Stimulated activated CD4-positive, alpha-beta T cell treated with anti-CD3 and anti-CD28 coated beads, Interleukin-15, amount 100 ng/mL, for 1 hour (primary cell): Measurements from ENCODE around the gene CMTM1.

Source experiments
- DNase-seq, 2 donors: peaks; one replicate each; pipeline ENCODE4 v3.0.0-alpha.2; 2020; ENCODE audit warnings: low read depth in 1 of 2, low spot score in 1 of 2

The CMTM1 gene, protein sequence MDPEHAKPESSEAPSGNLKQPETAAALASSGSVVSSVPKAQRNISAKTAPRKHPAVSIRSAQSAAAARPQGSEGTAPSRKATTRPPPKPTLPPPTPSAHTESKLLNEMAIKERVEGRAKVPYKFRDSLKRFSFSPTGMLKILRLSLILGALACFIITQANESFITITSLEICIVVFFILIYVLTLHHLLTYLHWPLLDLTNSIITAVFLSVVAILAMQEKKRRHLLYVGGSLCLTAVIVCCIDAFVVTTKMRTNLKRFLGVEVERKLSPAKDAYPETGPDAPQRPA

DNA sequence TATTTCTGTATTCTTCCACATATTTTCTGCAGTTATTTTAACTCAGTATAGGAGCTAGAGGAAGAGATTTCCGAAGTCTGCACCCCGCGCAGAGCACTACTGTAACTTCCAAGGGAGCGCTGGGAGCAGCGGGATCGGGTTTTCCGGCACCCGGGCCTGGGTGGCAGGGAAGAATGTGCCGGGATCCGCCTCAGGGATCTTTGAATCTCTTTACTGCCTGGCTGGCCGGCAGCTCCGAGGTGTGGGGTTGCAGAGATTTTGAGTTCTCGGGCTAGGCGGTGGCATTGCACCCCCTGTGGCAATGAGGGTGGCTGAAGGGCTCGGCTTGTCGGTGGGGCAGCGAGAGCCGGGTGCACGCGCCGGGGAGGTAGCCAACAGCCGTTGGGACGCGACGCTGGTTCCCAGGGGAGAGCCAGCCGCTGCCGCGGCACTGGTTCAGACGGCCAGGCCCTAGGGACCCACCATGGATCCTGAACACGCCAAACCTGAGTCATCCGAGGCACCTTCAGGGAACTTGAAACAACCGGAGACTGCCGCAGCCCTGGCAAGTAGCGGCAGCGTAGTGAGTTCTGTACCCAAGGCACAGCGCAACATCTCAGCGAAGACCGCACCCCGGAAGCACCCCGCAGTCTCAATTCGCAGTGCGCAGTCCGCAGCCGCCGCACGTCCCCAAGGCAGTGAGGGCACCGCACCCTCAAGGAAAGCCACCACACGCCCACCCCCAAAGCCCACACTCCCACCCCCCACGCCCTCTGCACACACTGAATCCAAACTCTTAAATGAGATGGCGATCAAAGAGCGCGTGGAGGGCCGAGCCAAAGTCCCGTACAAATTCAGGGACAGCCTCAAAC, at the start of gene CMTM1:
CMTM1 (plus strand) TSS at position 389 of the 851 bp plus-strand sequence; CDS start at position 464, 75 bp downstream.
- no peak for DNase-seq

DNA sequence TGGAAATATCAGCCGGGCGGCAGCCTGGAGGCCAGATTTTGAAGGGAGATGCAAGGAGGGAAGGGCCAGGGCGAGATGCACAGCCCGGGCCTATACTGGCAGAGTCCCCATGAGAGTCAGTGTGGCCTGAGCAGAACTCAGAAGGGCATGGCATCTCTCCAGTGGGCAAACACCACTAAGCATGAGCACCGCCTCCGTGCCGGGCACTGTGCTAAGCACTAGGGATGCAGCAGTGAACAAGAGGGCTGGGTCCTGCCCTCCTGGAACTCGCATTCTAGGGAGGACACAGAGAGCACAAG, 49.8 kb upstream of the CMTM1 start:
- no peak for DNase-seq

DNA sequence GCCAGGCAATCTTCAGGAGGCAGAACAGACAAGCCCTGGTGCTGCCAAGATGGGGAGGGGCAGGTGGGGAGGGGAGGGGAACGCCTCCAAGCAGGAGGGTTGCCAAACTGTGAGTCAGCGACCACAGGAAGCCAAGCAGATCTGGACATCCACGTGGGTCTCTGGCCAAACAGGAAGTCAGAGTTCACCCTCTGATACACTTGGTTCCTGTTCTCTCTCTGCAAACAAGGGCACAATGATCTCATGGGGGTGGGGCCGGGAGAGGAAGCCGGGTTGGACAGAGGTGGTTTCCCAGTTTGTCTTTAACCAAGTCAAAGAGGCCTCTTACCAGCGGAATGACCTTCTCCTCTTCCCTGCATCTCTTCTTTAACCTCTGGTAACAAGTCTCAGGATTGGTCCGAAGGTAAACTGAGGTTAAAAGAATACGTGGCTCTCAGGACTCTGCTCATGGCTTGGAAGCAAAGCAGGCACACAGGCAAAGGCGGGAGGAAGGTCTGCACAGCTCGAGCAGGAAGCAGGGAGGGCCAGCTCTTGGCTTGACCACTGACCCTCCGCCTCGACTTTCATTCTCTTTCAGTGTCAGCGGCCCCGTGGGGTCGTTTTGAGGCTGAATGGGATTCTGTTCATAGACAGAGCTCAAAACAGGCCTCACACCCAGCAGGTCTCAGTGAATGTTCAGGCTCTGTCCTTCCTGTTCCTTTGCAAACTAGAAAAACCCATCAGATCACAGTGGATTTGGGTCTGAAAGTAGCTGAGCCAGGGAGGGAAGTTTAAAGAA, 49.2 kb upstream of the CMTM1 start:
- DNase-seq, result peak; percentile 44 to 57

DNA sequence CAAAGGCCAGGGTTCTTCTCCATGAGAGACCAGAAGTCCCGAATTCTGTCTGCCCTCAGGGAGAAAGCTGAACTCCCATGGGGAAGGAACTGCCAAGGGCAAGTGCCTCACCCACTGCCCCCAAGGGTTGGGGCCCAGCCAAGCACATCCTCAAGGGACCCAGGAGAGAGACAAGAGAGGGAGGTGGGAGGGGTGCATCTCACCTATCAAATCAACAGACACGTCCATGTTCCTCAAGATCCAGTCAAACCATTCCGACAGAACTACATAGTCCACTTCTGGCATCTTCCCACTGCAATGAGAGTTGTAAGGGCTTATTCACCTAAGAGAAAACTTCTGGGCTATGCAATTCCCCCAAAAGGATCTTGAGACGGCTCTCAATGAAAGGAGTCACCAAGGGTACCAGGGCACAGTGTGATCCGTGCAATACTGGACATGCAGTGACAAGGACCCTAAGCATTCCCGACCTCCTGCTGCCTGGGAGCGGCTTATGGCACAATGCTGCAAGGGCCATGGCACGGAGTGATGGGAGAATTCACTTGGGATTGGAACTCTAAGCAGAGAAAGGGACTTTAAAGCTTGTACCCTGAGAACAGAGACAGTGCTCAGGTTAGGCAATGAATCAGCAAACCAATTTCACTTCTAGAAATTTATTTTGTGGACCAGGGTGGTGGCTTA, 48.5 kb upstream of the CMTM1 start:
- DNase-seq, result no peak

DNA sequence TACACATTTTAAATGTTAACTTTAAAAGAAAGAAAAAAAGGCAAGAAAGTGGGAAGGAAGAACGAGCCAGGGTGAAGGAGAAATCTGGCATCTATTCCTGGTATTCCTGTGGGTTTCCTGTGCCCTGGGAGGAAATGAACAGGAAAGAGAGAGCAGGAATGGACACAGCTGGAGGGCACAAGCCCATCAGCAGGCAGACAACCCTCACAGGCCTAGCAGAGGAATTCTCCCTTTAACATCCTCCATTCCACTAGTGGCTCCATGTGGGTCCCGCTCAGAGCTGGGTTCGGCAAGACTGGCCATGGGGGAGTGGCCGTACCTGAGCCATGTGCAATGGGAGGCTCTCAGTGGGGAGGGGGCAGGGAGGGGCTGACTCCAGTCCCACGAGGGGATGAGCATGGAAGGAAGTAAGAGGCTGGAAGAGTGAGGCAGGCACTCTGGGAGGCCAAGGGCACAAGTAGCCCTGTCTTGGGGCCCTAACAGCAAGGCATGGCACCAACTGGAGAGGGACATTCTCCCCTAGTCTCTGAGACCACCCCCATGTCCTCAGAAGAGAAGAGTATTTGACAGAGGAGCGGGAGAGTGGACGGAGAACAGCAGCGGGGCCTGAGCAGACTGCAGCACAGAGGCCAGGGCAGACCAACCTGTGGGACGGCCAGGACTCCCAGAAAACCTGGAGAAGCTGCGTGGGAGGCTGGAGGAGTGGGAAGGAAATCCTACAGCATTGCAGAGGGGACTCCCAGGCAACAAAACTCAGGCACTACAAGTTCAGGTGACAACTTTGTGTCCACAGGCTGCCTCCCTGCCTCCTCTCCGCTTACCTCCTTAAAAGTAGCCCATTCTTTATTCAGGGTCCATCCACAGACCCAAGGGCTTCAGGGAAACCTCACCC, 46.5 kb upstream of the CMTM1 start:
- no peak for DNase-seq

DNA sequence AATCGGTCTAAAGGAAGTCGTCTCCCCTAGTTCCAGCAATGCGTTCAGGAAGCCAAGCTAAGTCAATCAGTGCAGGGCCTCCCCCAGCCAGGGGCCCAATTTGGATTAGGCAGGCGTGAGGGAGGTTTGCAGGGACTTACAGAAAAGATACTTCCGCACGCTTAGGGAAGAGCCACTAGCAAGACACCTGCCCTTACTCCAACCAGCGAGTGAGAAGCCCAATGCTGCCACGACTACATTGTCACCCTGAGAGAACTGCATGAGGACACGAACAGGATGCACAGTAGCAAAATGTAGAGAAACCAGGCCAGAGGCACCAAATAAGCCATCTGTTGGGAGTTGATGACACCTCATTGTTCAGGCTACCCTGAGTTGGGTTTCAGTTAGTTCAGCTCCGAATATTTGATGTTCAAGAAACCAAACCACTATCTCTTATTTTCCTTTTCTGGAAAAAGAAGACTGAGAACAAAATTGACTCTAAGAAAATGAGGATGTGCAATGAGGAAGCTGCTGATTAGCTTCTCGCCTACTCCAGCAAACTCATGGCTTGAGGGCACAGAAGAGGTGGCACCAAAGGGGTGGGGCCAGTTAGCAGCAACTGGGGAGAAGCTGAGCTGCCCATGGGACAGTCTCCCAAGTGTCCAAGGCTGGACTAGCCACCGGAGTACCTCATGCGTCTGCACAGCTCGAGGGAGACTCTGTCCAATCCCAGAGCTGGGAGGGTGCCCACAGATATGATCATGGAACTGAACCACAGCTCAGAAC, 45.7 kb upstream of the CMTM1 start:
- no peak for DNase-seq

DNA sequence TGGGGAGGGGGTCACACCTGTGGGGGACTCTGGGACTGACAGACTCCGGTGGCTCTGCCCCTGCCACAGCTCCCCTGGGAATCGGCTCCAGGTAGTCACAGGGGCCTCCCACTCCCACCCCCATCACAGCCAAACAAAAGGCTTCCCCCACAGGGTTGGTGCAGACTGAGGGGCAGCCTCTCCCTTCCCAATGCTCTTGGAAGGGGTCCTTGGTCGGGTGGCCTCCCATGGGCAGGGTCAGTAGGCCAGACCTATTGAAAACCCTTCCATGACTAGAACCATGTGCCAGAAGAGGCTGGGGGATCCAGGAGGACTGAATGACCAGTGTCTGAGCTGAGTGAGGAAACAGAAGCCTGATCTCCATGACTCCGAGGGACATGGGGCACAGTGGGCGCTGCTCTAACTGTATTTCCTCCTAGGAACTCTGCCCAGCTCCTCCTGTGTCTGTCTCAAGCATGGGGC, 45.0 kb upstream of the CMTM1 start:
- DNase-seq, result no peak

DNA sequence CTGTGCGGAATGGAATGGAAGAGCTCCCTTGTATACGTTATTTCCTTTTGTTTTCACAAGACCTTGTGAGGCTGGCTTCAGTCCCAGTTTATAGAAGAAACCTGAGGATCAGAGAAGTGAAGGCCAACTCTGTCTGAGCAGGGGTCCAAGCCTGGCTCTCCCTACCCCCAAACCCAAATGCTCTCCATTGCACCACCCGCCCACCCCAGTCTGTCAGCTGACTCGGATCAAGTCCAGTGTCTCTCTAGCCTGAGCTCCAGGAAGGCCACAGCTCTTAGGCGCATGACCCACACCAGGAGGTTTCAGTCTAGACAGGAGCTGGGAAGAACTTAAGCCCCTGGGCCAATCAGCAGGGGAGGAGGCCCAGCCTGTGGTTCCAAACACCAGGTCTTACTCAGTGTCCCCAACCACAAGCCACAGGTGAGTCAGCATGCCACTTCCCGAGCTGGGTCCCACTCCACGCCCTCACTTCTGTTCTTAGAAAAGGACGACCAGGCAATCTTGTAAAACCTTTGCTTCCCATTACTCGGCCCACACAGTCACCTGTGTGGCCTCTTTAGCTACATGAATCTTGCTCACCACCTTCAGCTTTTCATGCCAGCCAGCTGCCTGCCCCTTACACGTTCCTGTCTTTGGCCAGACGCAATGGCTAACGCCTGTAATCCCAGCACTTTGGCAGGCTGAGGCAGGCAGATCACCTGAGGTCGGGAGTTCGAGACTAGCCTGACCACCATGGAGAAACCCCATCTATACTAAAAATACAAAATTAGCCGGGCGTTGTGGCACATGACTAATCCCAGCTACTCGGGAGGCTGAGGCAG, 44.1 kb upstream of the CMTM1 start:
- peak; percentile 73 to 75 for DNase-seq

DNA sequence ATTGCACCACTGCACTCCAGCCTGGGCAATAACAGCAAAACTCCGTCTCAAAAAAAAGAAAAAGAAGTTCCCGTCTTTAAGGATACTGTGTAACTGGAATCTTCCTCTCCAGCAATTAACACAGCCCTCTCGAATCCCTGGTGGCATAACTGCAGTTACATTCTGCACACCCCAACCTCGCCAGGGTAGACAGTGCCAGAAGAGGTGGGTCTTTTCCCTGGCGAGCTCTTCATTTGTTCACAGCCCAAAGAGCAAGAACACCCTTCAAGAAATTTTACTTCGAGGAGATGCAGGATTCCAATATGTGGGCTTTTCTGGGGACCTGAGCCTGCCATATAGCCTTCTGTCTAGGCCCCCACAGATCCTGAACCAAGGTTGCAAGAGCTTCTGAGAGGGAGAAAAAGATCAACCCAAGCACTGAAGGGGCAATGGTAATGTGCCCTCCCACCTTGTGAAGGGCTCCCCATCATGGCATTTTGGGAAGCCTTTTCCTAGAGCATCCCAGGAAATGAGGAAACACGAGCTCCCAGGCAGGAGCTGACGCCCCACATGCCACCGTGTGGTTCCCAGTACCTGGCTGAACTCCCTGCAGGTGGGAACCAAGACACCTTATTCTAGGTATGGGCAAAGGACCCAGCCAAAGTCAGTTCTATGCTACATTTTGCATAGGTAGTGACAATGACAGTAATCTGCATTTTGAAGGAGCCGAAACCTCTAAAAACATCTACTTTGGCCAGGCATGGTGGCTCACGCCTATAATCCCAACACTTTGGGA, 43.2 kb upstream of the CMTM1 start:
- no peak for DNase-seq

DNA sequence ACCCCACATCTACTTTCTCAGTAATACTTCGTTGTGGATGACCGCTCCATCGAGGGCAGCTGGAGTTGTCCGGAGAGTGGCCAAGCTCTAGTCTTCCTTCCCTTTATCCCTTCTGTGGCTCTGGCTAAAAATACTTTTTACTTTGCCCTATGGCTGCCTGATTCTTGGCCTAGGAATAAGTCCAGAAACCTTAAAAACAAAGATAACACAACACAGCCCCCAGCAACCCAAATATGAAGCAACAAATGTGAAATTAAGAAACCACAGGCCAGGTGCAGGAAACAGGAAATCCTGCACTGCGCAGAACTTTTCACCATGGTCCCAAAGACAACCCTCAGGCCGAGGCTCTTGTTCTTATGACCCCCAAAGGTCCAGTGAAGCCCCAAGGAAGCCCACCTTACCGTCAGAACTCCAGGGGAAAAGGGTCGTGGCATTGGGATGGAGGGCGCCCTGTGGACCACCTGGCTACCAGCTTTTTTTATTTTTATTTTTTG, 42.3 kb upstream of the CMTM1 start:
- no peak for DNase-seq

DNA sequence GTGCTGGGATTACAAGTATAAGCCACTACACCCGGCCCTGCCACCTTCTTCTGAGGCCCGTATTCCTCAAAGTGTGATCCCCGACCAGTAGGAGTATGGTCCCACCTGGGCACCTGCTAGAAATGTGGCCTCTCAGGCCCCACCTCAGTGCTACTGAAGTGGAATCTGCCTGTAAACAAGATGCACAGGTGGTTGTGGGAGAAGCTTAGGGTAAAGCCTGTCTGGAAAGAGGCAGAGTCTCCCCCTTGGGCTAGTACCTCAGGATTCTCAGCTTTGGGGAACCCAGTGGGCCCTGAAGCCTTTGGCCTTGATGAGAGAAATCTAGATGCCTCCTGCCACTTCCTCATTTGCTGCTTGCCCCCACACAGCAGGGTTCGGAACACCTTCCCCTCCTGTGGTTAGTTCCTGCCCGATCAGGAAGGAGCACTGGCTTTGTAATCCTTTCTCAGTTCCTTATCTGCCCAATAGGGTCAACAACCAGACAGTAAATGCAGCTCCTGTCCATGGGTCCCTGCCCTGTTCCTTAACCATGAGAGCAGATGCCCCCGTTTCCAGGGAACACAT, 41.6 kb upstream of the CMTM1 start:
- DNase-seq, result no peak

DNA sequence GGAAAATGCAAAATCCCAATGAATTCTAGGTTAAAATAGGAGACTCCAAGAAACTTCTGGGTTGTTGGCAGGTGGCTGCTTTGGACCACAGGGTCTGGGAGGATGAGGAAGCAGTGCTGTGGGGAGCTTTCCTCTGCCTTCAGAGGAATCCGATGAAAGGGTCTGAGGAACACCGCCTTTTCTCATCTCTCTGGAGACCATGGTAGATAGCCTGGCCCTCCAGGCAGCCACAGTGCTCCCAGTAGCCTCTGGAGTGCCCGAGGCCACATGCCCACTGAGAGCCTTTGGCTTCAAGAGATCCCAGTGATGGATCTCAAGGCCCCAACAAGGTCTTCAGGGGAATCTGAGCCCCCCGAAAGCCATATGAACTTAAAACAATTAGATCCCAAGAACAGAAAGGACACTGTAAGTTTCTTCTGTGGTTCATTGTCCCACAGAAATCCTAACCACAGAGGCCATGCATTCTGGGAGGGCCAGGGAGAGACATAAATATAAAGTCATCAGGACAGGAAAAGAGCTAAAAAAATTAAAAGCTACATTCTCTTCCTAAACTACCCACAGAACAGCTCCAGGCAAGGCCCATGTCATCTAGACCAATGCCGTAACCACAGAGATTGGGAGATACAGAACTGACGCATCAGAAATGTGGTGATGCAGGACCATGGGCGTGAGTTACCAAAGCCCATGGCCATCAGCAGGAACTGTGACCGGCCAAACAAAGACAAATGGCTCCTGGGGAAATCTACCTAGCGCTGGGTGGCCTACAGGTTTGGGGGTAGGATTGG, 40.7 kb upstream of the CMTM1 start:
- DNase-seq, result no peak

DNA sequence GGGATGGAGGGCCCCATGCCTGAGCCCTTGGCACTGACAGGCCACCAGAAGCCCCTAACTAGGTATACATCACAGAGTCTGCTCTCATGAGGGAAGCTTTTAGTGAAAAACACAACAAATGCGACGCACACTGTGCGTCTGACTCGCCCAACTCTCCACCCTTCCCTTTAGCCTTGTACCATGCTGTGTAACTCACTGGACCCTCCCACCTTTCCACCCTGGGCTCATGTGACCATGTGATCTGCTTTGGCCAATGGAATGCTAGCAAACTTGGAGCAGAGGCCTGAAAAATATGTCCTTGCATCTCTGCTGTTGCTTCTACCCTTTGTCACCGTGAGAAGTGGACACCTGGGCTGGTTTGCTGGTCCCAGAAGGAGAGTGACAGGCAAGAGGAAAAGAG, 37.9 kb upstream of the CMTM1 start:
- DNase-seq, result no peak

DNA sequence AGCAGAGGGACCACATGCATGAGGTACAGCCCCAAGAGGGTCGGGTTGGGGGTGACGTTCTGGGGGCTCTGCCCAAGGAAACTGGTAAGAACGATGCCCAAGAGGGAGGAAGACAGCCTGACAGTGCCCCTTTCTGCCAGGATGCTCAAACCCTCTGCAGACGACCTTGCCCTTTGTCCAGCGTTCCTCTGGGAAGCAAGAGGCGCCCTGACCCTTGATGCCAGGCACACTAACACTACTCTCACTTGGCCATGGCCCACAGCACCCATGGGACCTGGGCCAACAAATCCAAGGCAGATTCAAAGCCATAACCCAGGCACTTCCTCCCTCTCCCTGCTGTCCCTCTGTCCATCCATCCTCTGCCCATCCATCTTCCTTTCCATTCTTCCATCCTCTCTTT, 36.8 kb upstream of the CMTM1 start:
- DNase-seq, result no peak

DNA sequence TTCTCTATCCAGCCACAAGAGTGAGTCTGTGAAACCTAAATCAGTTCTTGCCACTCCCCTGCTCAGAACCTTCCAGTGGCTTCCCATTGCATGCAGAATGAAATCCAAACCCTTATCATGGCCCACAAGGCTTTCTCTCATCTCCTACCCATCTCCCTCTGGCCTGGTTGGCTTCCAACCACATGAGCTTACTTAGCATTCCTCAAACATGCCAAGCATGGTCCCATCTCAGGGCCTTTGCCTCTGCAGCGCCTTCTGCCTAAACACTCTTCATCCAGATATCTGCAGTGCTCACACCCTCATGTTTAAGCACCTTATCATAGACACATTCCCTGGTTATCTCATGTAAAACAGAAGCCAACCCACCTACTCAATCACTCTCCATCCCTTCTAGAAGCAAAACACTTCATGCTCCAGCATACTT, 31.9 kb upstream of the CMTM1 start:
- no peak for DNase-seq

DNA sequence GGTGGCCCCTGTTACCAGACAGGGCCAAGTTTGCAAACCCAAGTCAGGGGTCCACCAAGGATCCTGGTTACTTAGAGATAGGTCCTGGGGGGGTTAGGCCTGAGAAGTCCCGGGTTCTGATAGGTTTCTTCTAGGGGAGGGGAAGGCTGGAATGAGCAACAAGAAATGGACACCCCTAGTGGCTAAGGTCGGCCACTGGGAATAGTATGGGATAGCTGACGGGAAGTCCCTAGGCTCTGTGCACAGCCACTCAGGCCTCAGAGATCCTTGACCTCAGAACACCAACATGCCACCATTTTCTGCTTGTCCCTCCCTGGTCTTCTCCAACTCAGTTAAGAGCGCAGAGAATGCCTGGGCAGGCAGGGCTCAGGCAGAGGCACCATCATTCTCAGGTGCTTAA, 29.7 kb upstream of the CMTM1 start:
- DNase-seq, result no peak

DNA sequence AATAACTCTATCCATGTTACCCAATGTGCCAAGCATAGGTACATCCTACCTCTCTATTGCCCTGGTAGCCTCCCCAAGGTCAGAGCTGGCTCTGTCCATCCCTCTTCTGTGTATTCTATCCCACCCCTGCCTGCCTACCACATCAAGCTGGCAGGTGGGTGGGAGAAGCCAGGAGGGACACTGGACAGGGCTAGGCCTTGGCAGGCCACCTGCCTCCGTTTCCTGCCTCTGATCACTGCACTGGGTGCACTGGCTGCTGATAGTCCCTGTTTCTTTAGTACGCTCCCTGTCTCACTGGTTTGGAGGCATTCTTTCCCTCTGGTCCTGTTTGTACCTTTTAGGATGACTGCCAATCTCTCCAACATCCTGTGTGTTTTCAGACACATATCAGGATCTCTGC, 29.0 kb upstream of the CMTM1 start:
- DNase-seq, result no peak
